GM18858 (cell line): ENCODE data around the gene CRB1.
"Not testable (repeated sequence)": the region's sequence is repeated elsewhere in the genome, so short reads cannot be mapped to it uniquely, and the experiment has no call there.

ENCODE experiments used
- ATAC-seq: cut with Tn5 transposase; IDR thresholded peaks from one replicate; pipeline ENCODE4 v1.9.1; 2021; ENCODE audit not compliant: unreplicated experiment

CRB1 gene

DNA sequence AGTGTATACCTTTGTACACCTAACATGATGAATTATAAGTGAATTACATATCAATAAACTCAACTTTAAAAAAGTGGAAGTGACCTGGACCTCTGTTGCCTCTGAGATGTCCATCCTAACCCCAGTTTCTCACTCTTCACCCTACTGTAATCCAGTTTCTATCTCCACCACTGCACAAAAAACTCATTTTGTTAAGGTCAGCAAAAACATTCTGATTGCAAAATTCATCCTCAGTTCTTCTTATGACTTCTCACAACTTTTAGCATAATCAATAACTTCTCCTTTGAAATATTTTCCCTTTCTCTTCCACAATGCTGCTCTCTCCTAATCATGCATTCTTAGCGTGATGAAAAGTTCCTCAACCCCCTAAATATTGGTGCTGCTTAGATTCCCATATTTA lies 129.8 kb downstream of the CRB1 start:
- no peak for ATAC-seq

DNA sequence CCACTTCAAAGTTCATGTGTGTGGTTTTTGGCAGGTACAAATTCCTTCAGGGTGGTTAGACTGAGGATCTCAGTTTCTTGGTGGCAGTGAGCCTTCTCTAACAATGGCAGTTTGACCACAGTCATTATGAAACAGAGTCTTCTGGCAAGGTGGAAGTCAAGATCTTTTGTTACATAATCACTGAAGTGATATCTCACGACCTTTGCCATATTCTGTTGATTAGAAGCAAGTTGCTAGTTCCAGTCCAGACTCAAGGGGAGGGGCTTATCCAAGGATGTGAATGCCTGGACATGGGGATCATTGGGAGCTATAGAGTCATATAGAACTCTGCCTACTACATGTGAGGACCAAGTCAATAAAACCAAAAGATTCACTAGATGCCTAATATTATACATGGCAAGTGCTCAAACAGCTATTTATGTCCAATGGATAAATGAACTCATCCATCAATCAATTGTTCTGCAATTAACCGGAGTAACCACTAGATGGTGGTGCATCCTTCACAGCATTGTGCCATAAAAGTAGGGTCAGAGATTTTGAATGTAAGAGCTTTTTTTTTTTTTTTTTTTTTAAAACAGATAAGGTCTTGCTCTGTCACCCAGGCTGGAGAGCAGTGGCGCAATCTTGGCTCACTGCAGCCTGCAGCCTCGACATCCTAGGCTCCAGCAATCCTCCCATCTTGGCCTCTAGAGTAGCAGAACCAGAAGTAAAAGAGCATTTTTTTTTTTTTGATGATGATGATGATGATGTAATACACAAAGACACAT lies 131.9 kb downstream of the CRB1 start:
- peak; percentile 84 for ATAC-seq

GRCh38 chr1:197400522-197400902 lies 132.5 kb downstream of the CRB1 start:
- ATAC-seq: no peak

GRCh38 chr1:197402189-197402588 lies 134.1 kb downstream of the CRB1 start:
- ATAC-seq: no peak

GRCh38 chr1:197404774-197405173 lies 136.7 kb downstream of the CRB1 start:
- not testable (repeated sequence) for ATAC-seq

- ATAC-seq: not testable (repeated sequence)
Observed at GRCh38 chr1:197405614-197406013, 137.6 kb downstream of the CRB1 start.

DNA sequence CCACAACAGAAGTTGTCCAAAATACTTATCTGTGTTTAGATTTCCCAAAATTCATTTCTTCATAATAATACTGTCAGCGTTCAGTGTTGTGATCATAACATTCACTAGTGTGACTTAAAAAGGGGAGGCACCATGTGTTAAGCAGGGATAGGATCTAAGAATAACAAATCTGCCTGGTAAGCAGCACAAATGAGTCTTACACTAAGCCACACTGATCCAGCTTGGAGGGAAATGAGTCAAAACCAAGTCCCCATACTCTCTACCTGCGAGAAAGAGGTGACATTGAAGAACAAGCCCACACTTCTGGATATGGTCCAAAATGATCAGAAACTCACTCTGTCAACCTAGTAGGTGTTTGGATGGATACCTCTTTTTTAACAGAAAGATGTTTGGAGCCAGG lies 145.5 kb downstream of the CRB1 start:
- no peak for ATAC-seq

DNA sequence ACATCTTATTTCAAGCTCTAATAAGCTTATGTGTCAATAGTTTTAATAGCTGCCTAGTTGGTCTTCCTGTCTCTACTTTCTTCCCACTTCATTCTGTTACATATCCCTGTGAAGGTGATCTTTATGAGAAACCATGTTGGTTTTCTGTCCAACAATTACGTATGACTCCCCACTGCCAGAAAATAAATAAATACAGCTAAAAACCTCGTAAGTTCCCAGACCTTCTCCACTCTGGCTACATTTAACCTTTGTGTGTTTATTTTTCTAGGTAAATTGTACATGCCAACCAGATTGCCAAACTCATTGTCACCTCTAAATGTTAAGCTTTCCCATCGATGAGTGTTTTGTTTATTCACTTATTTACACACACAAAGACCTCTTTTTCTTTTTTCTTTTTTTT lies 147.2 kb downstream of the CRB1 start:
- ATAC-seq: no peak

- ATAC-seq: no peak
Observed at GRCh38 chr1:197418693-197419092, 150.6 kb downstream of the CRB1 start.

DNA sequence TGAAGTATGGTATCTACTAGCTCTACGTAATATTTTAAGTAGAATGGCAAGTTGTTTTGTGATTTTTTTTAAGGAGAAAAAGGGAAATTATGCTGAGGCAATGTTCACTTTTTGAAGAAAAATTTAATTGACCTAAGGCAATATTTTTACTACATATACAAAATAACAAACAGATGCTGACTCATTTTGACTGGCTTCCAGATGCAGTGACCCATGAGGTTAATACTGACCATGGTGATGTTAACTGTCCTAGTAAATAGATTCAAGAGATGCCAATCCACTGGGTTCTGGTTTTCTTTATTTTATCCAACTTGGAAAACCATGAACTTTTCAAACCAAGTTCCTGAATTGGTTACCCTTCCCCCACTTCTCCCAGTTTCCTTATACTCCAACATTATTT lies 154.9 kb downstream of the CRB1 start:
- ATAC-seq: no peak

- ATAC-seq: no peak
Observed at GRCh38 chr1:197424380-197424779, 156.3 kb downstream of the CRB1 start.

DNA sequence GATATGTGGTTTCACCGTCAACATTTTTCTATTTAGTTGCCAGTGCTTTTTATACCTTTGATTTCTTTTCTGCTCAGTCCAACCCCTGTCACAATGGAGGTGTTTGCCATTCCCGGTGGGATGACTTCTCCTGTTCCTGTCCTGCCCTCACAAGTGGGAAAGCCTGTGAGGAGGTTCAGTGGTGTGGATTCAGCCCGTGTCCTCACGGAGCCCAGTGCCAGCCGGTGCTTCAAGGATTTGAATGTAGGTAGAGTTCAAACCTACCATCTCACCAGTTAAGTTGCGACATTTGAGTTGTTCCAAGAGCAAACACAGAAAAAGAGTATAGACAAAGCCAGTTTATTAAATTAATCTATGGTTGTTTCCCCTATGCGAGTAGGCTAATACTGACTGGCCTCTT lies 161.3 kb downstream of the CRB1 start:
- ATAC-seq: no peak

DNA sequence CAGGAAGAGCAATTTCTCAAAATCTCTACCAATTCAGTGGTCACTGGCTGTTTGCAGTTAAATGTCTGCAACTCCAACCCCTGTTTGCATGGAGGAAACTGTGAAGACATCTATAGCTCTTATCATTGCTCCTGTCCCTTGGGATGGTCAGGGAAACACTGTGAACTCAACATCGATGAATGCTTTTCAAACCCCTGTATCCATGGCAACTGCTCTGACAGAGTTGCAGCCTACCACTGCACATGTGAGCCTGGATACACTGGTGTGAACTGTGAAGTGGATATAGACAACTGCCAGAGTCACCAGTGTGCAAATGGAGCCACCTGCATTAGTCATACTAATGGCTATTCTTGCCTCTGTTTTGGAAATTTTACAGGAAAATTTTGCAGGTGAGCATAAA lies 167.2 kb downstream of the CRB1 start:
- ATAC-seq: no peak

DNA sequence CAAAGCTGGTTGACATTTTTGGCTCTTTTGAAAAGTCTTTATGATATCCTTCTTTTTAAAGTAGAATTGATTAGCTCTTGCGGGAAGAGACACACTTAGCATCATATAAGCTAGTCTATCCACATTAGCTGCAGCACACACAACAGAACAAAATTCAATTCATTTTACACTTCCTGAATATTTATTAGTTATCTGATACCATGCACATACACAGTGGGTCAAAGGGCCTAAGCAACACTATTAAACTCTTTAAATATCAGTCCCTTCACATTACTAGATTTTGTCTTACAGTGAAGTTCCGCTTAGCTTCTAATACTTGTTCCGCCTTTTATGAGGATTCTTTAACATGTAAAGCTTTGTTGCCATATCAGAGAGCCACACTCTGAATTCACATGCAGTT lies 169.5 kb downstream of the CRB1 start:
- ATAC-seq: no peak

DNA sequence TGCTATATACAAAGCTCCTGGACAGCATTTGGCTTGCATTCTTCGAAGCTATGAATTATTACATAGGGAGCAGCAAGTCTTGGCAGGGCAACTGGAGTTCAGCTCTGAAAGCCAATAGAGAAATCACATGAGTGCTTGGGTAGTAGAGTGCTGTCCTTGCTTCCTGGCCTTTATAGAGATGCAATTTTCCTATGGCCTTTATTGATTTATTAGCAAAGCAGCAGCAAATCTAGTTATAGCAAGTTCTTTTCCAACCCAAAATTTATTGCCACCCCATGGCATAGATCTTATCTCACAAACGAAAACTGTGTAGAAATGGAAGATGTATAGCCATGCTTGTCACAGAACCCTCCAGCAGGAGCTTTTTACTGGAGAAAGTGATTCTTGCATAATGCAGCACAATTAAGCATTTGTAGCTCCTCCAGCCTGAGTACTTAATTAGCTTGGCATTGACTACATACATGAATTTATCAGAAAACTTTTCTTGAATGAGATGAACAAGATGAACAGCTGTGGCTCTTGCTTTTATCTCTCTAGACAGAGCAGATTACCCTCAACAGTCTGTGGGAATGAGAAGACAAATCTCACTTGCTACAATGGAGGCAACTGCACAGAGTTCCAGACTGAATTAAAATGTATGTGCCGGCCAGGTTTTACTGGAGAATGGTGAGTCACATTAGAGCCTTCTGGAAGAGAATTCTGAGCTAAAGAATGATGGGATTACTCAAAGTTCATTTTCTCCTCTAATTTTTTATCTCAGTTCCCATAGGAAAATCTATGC lies 170.1 kb downstream of the CRB1 start:
- no peak for ATAC-seq

- no peak for ATAC-seq
Observed at GRCh38 chr1:197439708-197440280, 171.7 kb downstream of the CRB1 start.

GRCh38 chr1:197440715-197441114 lies 172.7 kb downstream of the CRB1 start:
- no peak for ATAC-seq

DNA sequence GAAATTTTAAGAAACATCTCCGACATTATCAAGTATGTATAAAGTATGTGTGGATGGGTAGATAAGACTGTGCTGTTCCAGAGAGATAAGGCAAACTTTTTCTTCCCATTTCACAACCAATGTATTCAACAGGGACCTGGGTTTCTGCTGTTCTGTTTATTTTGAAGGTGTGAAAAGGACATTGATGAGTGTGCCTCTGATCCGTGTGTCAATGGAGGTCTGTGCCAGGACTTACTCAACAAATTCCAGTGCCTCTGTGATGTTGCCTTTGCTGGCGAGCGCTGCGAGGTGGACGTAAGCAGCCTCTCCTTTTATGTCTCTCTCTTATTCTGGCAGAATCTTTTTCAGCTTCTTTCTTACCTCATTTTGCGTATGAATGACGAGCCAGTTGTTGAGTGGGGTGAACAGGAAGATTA lies 174.0 kb downstream of the CRB1 start:
- ATAC-seq: no peak

- ATAC-seq: no peak
Observed at GRCh38 chr1:197444755-197445154, 176.7 kb downstream of the CRB1 start.

GRCh38 chr1:197448121-197448779 lies 180.2 kb downstream of the CRB1 start:
- no peak for ATAC-seq

- ATAC-seq: no peak
Observed at GRCh38 chr1:197451381-197451780, 183.3 kb downstream of the CRB1 start.
